SK-N-SH treated with all-trans-retinoic acid at 6 μM for 48 hours (cell line): ENCODE data around the gene AGAP1.

Experiments used
- ATAC-seq: fragments of 200-7000 bp; cut with Tn5 transposase; 3 replicates; pipeline ENCODE4 v1.9.1; 2020; ENCODE audit warnings: mild to moderate bottlenecking, moderate library complexity
- ARNTL ChIP-seq: fragments of 450-650 bp; formaldehyde crosslinking; IDR thresholded peaks from 2 replicates; pipeline ENCODE4 v1.5.0; 2020; ENCODE audit warnings: low read depth, mild to moderate bottlenecking, moderate library complexity, borderline replicate concordance
- BACH2 ChIP-seq: fragments of 250-450 bp; sonication (Bioruptor Pico); IDR thresholded peaks from 2 replicates; pipeline ENCODE4 v1.9.0; 2021; ENCODE audit warnings: mild to moderate bottlenecking, borderline replicate concordance
- CSDC2 ChIP-seq: fragments of 250-450 bp; sonication (Bioruptor Pico); IDR thresholded peaks from 2 replicates; pipeline ENCODE4 v1.5.0; 2020; ENCODE audit warnings: mild to moderate bottlenecking, moderate library complexity
- GLIS3 ChIP-seq: fragments of 250-450 bp; sonication (Bioruptor Pico); IDR thresholded peaks from 2 replicates; pipeline ENCODE4 v1.5.0; 2020; ENCODE audit warnings: mild to moderate bottlenecking, moderate library complexity
- ISL1 ChIP-seq: fragments of 250-450 bp; sonication (Bioruptor Pico); IDR thresholded peaks from 2 replicates; pipeline ENCODE4 v2.1.2; 2022; ENCODE audit warnings: mild to moderate bottlenecking, moderate library complexity
- OSR1 ChIP-seq: fragments of 250-450 bp; sonication (Bioruptor Pico); IDR thresholded peaks from 2 replicates; pipeline ENCODE4 v1.8.0; 2022; ENCODE audit warnings: moderate library complexity, mild to moderate bottlenecking, inconsistent platforms
- PPARA ChIP-seq: fragments of 250-450 bp; sonication (Bioruptor Pico); IDR thresholded peaks from 2 replicates; pipeline ENCODE4 v1.5.0; 2020; ENCODE audit warnings: mild to moderate bottlenecking, borderline replicate concordance
- RARB ChIP-seq: fragments of 250-450 bp; sonication (Bioruptor Pico); IDR thresholded peaks from 2 replicates; pipeline ENCODE4 v1.8.0; 2021; ENCODE audit warnings: mild to moderate bottlenecking, moderate library complexity
- SNAI2 ChIP-seq: fragments of 250-450 bp; sonication (Bioruptor Pico); IDR thresholded peaks from 2 replicates; pipeline ENCODE4 v1.5.0; 2020; ENCODE audit warnings: mild to moderate bottlenecking, moderate library complexity
- TCF4 ChIP-seq: fragments of 250-450 bp; sonication (Bioruptor Pico); IDR thresholded peaks from 2 replicates; pipeline ENCODE4 v1.8.0; 2021; ENCODE audit warnings: mild to moderate bottlenecking, moderate library complexity, borderline replicate concordance
- TOX ChIP-seq: fragments of 250-450 bp; sonication (Bioruptor Pico); IDR thresholded peaks from 2 replicates; pipeline ENCODE4 v1.8.0; 2021; ENCODE audit warnings: mild to moderate bottlenecking, moderate library complexity, borderline replicate concordance
- ZFP3 ChIP-seq: fragments of 250-450 bp; sonication (Bioruptor Pico); IDR thresholded peaks from 2 replicates; pipeline ENCODE4 v1.5.0; 2020; ENCODE audit warnings: mild to moderate bottlenecking, moderate library complexity
- ZFP30 ChIP-seq: fragments of 450-650 bp; formaldehyde crosslinking; IDR thresholded peaks from 2 replicates; pipeline ENCODE4 v1.5.0; 2022; ENCODE audit warnings: mild to moderate bottlenecking, moderate library complexity
- ZNF565 ChIP-seq: fragments of 450-650 bp; formaldehyde crosslinking; conservative IDR thresholded peaks from 2 replicates; pipeline ENCODE4 v1.5.0; 2020; ENCODE audit warnings: low read depth, mild to moderate bottlenecking, moderate library complexity
- ZNF70 ChIP-seq: fragments of 450-650 bp; formaldehyde crosslinking; IDR thresholded peaks from 2 replicates; pipeline ENCODE4 v1.5.0; 2020; ENCODE audit warnings: mild to moderate bottlenecking, moderate library complexity
- ZNF8 ChIP-seq: fragments of 450-650 bp; formaldehyde crosslinking; IDR thresholded peaks from 2 replicates; pipeline ENCODE4 v1.5.0; 2020; ENCODE audit warnings: mild to moderate bottlenecking, moderate library complexity
- TF ChIP-seq, protein P1 (sequence below): fragments of 250-450 bp; sonication (Bioruptor Pico); IDR thresholded peaks from 2 replicates; pipeline ENCODE4 v1.5.0; 2020; ENCODE audit warnings: mild to moderate bottlenecking, moderate library complexity
- TF ChIP-seq, protein P2 (sequence below): fragments of 250-450 bp; sonication (Bioruptor Pico); IDR thresholded peaks from 2 replicates; pipeline ENCODE4 v1.8.0; 2020; ENCODE audit warnings: mild to moderate bottlenecking, moderate library complexity, borderline replicate concordance
- TF ChIP-seq, protein P3 (sequence below): fragments of 250-450 bp; sonication (Bioruptor Pico); IDR thresholded peaks from 2 replicates; pipeline ENCODE4 v1.8.0; 2021; ENCODE audit warnings: low read depth, mild to moderate bottlenecking, moderate library complexity, borderline replicate concordance
- TF ChIP-seq, protein P4 (sequence below): fragments of 250-450 bp; sonication (Bioruptor Pico); IDR thresholded peaks from 2 replicates; pipeline ENCODE4 v1.5.1; 2021; ENCODE audit warnings: mild to moderate bottlenecking, moderate library complexity
- TF ChIP-seq, protein P5 (sequence below): fragments of 250-450 bp; sonication (Bioruptor Pico); IDR thresholded peaks from 2 replicates; pipeline ENCODE4 v1.5.1; 2020; ENCODE audit warnings: low read depth, mild to moderate bottlenecking, moderate library complexity

Gene AGAP1

DNA sequence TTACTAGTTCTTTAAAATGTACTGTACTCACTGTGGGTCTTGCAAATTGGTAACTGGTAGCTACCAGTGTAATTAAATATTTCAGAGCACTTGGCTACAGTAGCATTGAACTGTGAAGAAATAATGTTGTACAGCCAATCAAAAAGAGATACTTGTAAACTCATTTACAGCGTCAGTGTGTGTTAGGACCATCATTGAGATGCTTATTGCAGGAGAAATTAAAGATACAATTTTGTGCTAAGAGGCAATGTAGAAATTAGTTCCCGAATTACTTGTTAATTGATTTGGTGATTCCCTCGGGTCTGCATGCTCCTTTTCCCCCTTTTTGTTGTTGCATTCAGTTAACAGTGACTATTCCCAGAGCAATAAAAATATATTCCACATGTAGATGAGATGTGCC, 330.5 kb downstream of the AGAP1 start:
- TF ChIP-seq, protein P1, sequence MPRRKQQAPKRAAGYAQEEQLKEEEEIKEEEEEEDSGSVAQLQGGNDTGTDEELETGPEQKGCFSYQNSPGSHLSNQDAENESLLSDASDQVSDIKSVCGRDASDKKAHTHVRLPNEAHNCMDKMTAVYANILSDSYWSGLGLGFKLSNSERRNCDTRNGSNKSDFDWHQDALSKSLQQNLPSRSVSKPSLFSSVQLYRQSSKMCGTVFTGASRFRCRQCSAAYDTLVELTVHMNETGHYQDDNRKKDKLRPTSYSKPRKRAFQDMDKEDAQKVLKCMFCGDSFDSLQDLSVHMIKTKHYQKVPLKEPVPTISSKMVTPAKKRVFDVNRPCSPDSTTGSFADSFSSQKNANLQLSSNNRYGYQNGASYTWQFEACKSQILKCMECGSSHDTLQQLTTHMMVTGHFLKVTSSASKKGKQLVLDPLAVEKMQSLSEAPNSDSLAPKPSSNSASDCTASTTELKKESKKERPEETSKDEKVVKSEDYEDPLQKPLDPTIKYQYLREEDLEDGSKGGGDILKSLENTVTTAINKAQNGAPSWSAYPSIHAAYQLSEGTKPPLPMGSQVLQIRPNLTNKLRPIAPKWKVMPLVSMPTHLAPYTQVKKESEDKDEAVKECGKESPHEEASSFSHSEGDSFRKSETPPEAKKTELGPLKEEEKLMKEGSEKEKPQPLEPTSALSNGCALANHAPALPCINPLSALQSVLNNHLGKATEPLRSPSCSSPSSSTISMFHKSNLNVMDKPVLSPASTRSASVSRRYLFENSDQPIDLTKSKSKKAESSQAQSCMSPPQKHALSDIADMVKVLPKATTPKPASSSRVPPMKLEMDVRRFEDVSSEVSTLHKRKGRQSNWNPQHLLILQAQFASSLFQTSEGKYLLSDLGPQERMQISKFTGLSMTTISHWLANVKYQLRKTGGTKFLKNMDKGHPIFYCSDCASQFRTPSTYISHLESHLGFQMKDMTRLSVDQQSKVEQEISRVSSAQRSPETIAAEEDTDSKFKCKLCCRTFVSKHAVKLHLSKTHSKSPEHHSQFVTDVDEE = no peak
- TF ChIP-seq ZNF8 (CRISPR knock-in tag) (no peak), ZNF70 (CRISPR knock-in tag) (no peak), TOX (CRISPR knock-in tag) (no peak), ARNTL (CRISPR knock-in tag) (no peak), GLIS3 (CRISPR knock-in tag) (no peak), TCF4 (CRISPR knock-in tag) (no peak)
- TF ChIP-seq, protein P2, sequence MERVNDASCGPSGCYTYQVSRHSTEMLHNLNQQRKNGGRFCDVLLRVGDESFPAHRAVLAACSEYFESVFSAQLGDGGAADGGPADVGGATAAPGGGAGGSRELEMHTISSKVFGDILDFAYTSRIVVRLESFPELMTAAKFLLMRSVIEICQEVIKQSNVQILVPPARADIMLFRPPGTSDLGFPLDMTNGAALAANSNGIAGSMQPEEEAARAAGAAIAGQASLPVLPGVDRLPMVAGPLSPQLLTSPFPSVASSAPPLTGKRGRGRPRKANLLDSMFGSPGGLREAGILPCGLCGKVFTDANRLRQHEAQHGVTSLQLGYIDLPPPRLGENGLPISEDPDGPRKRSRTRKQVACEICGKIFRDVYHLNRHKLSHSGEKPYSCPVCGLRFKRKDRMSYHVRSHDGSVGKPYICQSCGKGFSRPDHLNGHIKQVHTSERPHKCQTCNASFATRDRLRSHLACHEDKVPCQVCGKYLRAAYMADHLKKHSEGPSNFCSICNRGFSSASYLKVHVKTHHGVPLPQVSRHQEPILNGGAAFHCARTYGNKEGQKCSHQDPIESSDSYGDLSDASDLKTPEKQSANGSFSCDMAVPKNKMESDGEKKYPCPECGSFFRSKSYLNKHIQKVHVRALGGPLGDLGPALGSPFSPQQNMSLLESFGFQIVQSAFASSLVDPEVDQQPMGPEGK = no peak
- TF ChIP-seq, all 23 proteins: peak for 0

DNA sequence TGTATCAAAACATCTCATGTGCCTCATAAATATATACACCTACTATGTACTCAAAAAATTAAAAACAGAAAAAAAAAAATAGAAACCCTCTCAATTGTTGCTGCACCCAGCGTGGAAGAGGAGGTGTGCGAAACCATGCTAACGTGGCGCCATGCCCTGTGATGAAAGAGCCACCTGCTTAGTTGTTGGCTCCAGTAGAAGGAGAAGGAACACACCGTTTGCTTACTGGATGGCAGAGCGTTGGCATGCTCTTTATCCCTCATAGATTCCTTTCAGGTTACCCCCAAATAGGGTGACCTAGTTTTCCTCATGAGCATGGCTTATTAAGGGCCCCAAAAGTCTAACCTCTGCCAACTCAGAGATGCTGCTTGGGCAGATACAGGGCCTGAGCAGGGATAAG, 332.1 kb downstream of the AGAP1 start:
- no peak for ATAC-seq
- no peak for TF ChIP-seq RARB (CRISPR knock-in tag)
- TF ChIP-seq PPARA (CRISPR knock-in tag) = no peak
- TF ChIP-seq, protein P3, sequence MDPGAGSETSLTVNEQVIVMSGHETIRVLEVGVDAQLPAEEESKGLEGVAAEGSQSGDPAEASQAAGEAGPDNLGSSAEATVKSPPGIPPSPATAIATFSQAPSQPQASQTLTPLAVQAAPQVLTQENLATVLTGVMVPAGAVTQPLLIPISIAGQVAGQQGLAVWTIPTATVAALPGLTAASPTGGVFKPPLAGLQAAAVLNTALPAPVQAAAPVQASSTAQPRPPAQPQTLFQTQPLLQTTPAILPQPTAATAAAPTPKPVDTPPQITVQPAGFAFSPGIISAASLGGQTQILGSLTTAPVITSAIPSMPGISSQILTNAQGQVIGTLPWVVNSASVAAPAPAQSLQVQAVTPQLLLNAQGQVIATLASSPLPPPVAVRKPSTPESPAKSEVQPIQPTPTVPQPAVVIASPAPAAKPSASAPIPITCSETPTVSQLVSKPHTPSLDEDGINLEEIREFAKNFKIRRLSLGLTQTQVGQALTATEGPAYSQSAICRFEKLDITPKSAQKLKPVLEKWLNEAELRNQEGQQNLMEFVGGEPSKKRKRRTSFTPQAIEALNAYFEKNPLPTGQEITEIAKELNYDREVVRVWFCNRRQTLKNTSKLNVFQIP = no peak
- TF ChIP-seq ZNF70 (CRISPR knock-in tag) = no peak
- TF ChIP-seq OSR1 (CRISPR knock-in tag) = no peak
- TF ChIP-seq ISL1 = no peak
- TF ChIP-seq CSDC2 = no peak
- TF ChIP-seq ZNF565 (CRISPR knock-in tag) = no peak
- no peak for TF ChIP-seq ZFP30 (CRISPR knock-in tag)
- TF ChIP-seq TCF4 (CRISPR knock-in tag) = no peak
- TF ChIP-seq, protein P4, sequence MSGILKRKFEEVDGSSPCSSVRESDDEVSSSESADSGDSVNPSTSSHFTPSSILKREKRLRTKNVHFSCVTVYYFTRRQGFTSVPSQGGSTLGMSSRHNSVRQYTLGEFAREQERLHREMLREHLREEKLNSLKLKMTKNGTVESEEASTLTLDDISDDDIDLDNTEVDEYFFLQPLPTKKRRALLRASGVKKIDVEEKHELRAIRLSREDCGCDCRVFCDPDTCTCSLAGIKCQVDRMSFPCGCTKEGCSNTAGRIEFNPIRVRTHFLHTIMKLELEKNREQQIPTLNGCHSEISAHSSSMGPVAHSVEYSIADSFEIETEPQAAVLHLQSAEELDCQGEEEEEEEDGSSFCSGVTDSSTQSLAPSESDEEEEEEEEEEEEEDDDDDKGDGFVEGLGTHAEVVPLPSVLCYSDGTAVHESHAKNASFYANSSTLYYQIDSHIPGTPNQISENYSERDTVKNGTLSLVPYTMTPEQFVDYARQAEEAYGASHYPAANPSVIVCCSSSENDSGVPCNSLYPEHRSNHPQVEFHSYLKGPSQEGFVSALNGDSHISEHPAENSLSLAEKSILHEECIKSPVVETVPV (CRISPR knock-in tag) = no peak
- TF ChIP-seq GLIS3 (CRISPR knock-in tag) = no peak
- TF ChIP-seq SNAI2 (CRISPR knock-in tag) = no peak
- no peak for TF ChIP-seq ZFP3 (CRISPR knock-in tag)
- TF ChIP-seq, all 23 proteins: peak for 0

More for the DNA sequence above, 330.5 kb downstream of the AGAP1 start:
- no peak for ATAC-seq

DNA sequence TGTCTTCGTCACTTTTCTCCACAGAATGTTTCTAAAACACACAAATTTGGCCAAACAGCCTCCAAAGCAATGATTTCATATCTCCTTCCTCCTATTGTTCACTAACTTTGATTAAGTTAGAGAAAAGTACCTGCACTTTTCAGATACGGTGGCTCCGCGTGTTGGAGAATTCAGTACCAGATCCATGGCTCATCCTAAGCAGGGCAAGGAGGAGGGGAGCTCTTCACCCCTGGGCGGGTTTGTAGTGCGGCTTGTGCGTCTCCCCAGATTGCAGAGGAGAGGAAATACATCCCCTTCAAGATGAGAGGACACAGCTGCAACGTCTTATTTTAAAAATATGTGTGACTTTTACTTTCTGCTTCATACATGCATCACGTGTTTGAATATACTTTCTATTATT, 333.0 kb downstream of the AGAP1 start:
- no peak for ATAC-seq

More for the DNA sequence above, 333.0 kb downstream of the AGAP1 start:
- TF ChIP-seq BACH2 (CRISPR knock-in tag) = no peak
- no peak for TF ChIP-seq GLIS3 (CRISPR knock-in tag)
- no peak for TF ChIP-seq ZFP30 (CRISPR knock-in tag)
- TF ChIP-seq, protein P2 = no peak
- TF ChIP-seq, protein P1 = no peak
- TF ChIP-seq ZNF70 (CRISPR knock-in tag) = no peak
- TF ChIP-seq ARNTL (CRISPR knock-in tag) = no peak
- no peak for TF ChIP-seq ISL1
- no peak for TF ChIP-seq CSDC2
- TF ChIP-seq, protein P5, sequence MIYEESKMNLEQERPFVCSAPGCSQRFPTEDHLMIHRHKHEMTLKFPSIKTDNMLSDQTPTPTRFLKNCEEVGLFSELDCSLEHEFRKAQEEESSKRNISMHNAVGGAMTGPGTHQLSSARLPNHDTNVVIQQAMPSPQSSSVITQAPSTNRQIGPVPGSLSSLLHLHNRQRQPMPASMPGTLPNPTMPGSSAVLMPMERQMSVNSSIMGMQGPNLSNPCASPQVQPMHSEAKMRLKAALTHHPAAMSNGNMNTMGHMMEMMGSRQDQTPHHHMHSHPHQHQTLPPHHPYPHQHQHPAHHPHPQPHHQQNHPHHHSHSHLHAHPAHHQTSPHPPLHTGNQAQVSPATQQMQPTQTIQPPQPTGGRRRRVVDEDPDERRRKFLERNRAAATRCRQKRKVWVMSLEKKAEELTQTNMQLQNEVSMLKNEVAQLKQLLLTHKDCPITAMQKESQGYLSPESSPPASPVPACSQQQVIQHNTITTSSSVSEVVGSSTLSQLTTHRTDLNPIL (CRISPR knock-in tag) = no peak
- TF ChIP-seq TOX (CRISPR knock-in tag) = no peak
- no peak for TF ChIP-seq OSR1 (CRISPR knock-in tag)
- TF ChIP-seq ZNF8 (CRISPR knock-in tag) = no peak
- no peak for TF ChIP-seq TCF4 (CRISPR knock-in tag)
- no peak for TF ChIP-seq ZNF565 (CRISPR knock-in tag)
- no peak for TF ChIP-seq ZFP3 (CRISPR knock-in tag)
- no peak for TF ChIP-seq RARB (CRISPR knock-in tag)
- TF ChIP-seq, all 23 proteins: peak for 0
